NCI-H2227 treated with DMSO at 0.1 percent for 48 hours (cell line): ENCODE results near the gene IDH3G.

Source experiments
- DNase-seq: peaks from one replicate; lab custom pipeline; 2025; lab: John Stamatoyannopoulos, UW

The IDH3G gene

GRCh38 chrX:153791104-153791852 lies 2.9 kb downstream of the IDH3G start:
- DNase-seq: no peak

GRCh38 chrX:153789654-153790053 lies 4.5 kb downstream of the IDH3G start:
- DNase-seq: no peak

GRCh38 chrX:153786669-153787068 lies 7.5 kb downstream of the IDH3G start:
- no peak for DNase-seq

GRCh38 chrX:153784325-153784967 lies 9.7 kb downstream of the IDH3G start:
- no peak for DNase-seq

GRCh38 chrX:153783378-153784013 lies 10.7 kb downstream of the IDH3G start:
- DNase-seq: no peak

- no peak for DNase-seq
These were observed 11.3 kb downstream of the IDH3G start for GRCh38 chrX:153782871-153783270.

GRCh38 chrX:153782313-153782712 lies 11.9 kb downstream of the IDH3G start:
- DNase-seq: no peak

GRCh38 chrX:153781428-153782047 lies 12.6 kb downstream of the IDH3G start:
- DNase-seq: no peak

GRCh38 chrX:153780678-153781427 lies 13.3 kb downstream of the IDH3G start, which contains the start of gene SRPK3:
Gene SRPK3, plus strand, starts transcription at chrX:153781041. Its CDS starts 46 bp downstream, at chrX:153781087.
- no peak for DNase-seq

GRCh38 chrX:153779891-153780677 lies 14.1 kb downstream of the IDH3G start:
- DNase-seq: no peak

- DNase-seq: no peak
These were observed 15.5 kb downstream of the IDH3G start for GRCh38 chrX:153778684-153779101.

GRCh38 chrX:153778181-153778580 lies 16.0 kb downstream of the IDH3G start:
- no peak for DNase-seq

GRCh38 chrX:153777261-153778090 lies 16.7 kb downstream of the IDH3G start:
- DNase-seq: no peak

GRCh38 chrX:153776611-153777045 lies 17.5 kb downstream of the IDH3G start:
- DNase-seq: no peak

- DNase-seq: no peak
These were observed 18.0 kb downstream of the IDH3G start for GRCh38 chrX:153776120-153776599.

GRCh38 chrX:153775293-153776119 lies 18.7 kb downstream of the IDH3G start:
- no peak for DNase-seq

GRCh38 chrX:153774576-153775292 lies 19.4 kb downstream of the IDH3G start:
- no peak for DNase-seq
